ENCODE results near the gene AUP1.
"Not testable (repeated sequence)": the region's sequence is repeated elsewhere in the genome, so short reads cannot be mapped to it uniquely, and the experiment has no call there.

AUP1 gene

GRCh38 chr2:74496997-74497776, 32.3 kb downstream of the AUP1 start:
- FAIRE-seq: no peak

- no peak for FAIRE-seq
Observed at GRCh38 chr2:74495440-74495839, 34.1 kb downstream of the AUP1 start.

- FAIRE-seq: no peak
Observed at GRCh38 chr2:74493546-74493945, 36.0 kb downstream of the AUP1 start.

DNA sequence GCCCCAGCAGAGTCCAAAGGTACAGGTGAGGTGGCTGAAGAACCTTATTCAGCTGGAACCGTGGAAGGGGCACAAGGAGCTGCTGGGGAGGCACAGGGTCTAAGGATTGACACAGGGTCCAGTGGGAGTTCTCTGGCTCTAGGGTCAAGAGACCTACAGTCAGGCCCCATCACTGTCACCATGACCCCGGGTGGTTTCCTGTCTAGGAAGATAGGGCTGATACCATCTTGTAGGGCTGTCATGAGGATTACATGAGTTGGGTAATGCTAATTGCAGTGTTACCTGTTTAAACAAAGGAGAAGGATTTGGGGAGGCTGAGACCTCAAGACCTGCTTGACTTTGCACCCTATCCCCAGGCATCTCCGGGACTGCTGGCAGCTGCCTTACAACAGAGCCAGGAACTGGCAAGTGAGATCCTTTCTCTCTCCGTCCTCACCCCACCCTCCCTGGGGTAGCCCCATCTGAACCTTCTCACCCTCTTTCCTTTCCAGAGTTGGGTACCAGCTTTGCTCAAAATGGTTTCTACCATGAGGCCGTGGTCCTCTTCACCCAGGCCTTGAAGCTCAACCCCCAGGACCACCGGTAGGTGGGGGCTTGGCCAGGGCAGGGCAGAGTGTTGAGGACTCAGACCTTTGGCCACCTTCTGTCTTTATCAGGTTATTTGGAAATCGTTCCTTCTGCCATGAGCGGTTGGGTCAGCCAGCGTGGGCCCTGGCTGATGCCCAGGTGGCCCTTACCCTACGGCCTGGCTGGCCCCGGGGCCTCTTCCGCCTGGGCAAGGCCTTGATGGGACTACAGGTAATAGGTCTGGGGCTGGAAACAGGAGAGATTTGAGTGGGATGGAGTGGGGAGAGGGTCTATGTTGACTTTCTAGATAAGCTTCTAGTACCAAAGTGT, 37.6 kb downstream of the AUP1 start:
- no peak for FAIRE-seq

DNA sequence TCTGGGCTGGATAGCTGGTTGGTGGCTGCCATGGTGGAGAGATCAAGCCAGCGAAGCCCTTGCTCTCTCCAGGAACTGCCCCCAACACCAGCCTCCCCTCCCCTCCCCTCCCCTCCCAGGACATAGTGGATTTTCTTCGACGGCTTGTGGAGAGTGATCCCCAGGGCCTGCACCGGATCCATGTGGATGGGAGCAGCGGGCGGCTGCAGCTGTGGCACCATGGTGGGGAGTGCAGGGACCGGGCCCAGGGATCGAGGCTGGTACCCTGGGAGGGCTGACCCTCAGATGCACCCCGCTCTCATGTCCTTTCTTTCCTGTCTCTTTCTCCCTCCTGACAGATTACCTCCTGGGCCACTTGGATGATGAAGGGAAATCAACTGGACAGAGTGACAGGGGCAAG, 39.6 kb downstream of the AUP1 start:
- FAIRE-seq: no peak

DNA sequence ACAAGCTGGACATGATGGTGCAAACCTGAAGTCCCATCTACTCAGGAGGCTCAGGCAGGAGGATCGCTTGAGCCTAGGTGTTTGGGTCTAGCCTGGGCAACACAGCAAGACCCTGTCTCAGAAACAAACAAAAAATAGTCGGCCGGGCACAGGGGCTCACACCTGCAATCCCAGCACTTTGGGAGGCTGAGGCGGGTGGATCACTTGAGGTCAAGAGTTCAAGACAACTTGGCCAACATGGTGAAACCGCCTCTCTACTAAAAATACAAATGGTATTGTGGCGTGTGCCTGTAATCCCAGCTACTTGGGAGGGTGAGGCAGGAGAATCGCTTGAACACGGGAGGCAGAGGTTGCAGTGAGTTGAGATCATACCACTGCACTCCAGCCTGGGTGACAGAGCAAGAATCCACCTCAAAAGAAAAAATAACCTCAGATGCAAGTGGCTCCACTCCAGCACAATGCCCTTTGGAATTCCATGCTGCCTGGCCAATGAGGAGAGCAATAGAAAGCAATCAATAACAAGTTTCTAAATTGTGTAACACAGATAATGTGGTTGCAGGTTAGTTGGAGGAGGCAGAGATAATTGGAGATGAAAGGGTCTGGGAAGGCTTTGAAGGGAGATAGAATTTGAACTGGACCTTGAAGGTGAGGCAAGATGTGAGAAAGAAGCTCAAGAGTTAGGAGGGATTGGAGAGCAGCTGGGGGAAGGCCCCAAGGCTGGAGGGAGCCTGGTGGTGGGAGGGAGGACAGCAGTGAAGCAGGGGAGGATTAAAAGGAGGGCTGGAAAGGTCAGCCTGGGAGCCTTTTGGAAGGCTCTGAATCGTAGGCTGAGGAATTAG, 40.6 kb downstream of the AUP1 start:
- no peak for FAIRE-seq

DNA sequence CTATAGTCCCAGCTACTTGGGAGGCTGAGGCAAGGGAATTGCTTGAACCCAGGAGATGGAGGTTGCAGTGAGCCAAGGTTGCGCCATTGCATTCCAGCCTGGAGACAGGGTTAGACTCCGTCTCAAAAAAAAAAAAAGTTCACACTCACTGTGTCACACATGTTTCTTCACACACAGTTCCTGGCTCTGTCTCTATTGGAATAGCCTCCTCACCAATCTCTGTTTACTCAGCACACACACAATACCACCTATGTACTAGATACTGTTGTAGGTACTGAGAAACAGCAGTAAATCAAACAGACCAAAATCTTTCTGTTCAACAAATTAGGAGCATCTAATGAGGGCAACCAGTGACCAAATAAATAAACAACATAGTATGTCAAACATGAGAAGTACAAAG, 43.4 kb downstream of the AUP1 start:
- FAIRE-seq: no peak

- not testable (repeated sequence) for FAIRE-seq
Observed at GRCh38 chr2:74483675-74484164, 45.8 kb downstream of the AUP1 start.

- FAIRE-seq: peak; percentile 70
Observed at GRCh38 chr2:74482801-74483674, 46.5 kb downstream of the AUP1 start, which contains the start of the genes CCDC142 and TTC31. Gene CCDC142 (minus strand): TSS chr2:74482998. CDS start chr2:74482837, 161 bp downstream. Gene TTC31 (plus strand): TSS chr2:74483081. CDS start chr2:74483096, 15 bp downstream.

DNA sequence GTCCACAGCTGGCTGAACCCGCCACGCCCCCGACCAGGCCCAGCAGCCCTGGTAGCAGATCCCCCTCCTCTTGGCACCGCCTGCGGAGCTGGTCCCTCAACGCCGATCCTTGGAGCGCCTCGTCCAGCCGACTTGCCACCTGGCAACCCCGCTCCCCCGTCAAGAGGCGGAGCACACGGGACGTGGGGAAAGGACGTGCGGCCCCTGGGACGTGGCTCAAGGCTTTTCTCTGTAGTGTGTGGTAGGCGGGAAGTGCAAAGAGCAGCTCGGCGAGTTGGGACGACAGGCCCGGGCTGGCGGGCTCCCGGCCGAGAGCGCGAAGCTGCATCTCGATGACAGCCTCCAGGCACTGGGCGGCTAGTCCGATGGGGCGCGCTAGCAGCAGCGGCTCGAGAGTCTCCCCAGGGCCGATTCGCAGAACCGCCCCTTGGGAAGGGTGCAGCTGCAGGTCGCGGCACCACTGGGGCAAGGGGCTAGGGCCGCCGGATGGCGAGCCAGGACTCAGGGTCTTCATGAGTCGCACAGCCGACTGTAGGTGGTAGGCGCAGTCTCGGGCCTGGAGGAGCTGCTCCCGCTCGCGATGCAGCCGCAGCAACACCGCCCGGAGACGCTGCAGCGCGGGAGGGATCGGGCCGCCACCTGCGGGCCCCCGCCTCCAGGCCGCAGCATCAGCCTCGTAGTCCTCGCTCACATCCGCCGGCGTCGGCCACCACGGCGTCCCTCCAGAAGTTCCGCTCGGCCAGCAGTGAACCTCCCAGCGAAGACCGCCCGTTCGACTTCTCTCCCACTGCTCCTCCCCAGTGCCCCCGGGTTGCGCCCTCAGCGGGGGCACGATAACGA, 47.3 kb downstream of the AUP1 start:
- no peak for FAIRE-seq

GRCh38 chr2:74481431-74481830, 48.1 kb downstream of the AUP1 start:
- no peak for FAIRE-seq

Data from endometrium (tissue), 2 donors.